HepG2 (cell line): ENCODE measurements around the gene THAP3. TPM values are rescaled to one million over a fixed set of nuclear protein-coding genes. Genes with fewer than 3 reads are reported as not detected.
A peak's percentile ranks its signal among the peaks of the same experiment; 100 is the strongest.

Source experiments
- AKAP8 ChIP-seq: sonication (generic); formaldehyde crosslinking; IDR thresholded peaks from 2 replicates; pipeline ENCODE4 v1.5.1; 2020; ENCODE audit warnings: mild to moderate bottlenecking, missing genetic modification reagents
- ARID2 ChIP-seq: sonication (generic); formaldehyde crosslinking; IDR thresholded peaks from 2 replicates; pipeline ENCODE4 v1.8.1; 2022; ENCODE audit warnings: mild to moderate bottlenecking, missing genetic modification reagents, borderline replicate concordance
- ASH2L ChIP-seq: fragments of 300-600, 200-600 bp; sonication (generic); IDR thresholded peaks from 2 replicates; pipeline ENCODE4 v1.7.0; 2017; ENCODE audit warnings: low read depth, mild to moderate bottlenecking, moderate library complexity, mixed read lengths, low read length; ENCODE audit not compliant: insufficient read length
- BORCS8-MEF2B ChIP-seq: sonication (generic); formaldehyde crosslinking; IDR thresholded peaks from 2 replicates; pipeline ENCODE4 v1.8.0; 2022; ENCODE audit warnings: mild to moderate bottlenecking, missing genetic modification reagents
- CHD2 ChIP-seq: IDR thresholded peaks from 2 replicates; pipeline ENCODE4 v1.6.1; 2011; ENCODE audit warnings: low read depth, low read length, improper control_type of control experiment
- KAT8 ChIP-seq: IDR thresholded peaks from 2 replicates; pipeline ENCODE4 v1.6.1; 2016; ENCODE audit warnings: missing genetic modification reagents, missing compliant biosample characterization
- KLF16 ChIP-seq, 2 experiments: sonication (generic) in 1 of 2; formaldehyde crosslinking in 1 of 2; IDR thresholded peaks; 2 replicates each; pipeline versions ENCODE4 v1.6.1 to v1.8.0; 2016 to 2023; ENCODE audit warnings: missing genetic modification reagents in 2 of 2, missing compliant biosample characterization in 1 of 2
- MEIS2 ChIP-seq: sonication (generic); formaldehyde crosslinking; IDR thresholded peaks from 2 replicates; pipeline ENCODE4 v1.9.0; 2021; ENCODE audit warnings: mild to moderate bottlenecking, missing genetic modification reagents
- SAP130 ChIP-seq: IDR thresholded peaks from 2 replicates; pipeline ENCODE4 v1.6.1; 2016; ENCODE audit warnings: low read depth
- SNAPC2 ChIP-seq: sonication (generic); formaldehyde crosslinking; IDR thresholded peaks from 2 replicates; pipeline ENCODE4 v1.8.1; 2022; ENCODE audit warnings: mild to moderate bottlenecking, missing genetic modification reagents
- ZNF430 ChIP-seq: sonication (generic); formaldehyde crosslinking; IDR thresholded peaks from 2 replicates; pipeline ENCODE4 v1.9.0; 2021; ENCODE audit warnings: mild to moderate bottlenecking, missing genetic modification reagents
- ZNF773 ChIP-seq: sonication (generic); formaldehyde crosslinking; IDR thresholded peaks from 2 replicates; pipeline ENCODE4 v1.4.0; 2020; ENCODE audit warnings: missing genetic modification reagents, borderline replicate concordance
- ZNF792 ChIP-seq: IDR thresholded peaks from 2 replicates; pipeline ENCODE4 v1.6.1; 2016
- polyA plus RNA-seq, 8 experiments: library from polyadenylated mRNA; depleted of rRNA in 3 of 8; stranded (reverse) in 7 of 8; unstranded in 1 of 8; fragments of >200 nt; fragmentation: Illumina TruSeq in 4 of 8; extraction: Trizol in 4 of 8; gene quantifications; 2 replicates each; pipeline versions ENCODE4 v1.2.1 to v1.2.3, GENCODE V29; 2011 to 2016; ENCODE audit warnings: low read depth in 4 of 8, missing spikeins in 1 of 8, mixed read lengths in 1 of 8; ENCODE audit not compliant: insufficient read depth in 1 of 8
- total RNA-seq, 5 experiments: library from RNA; depleted of rRNA; stranded (reverse); fragments of >200 nt; fragmentation: Illumina TruSeq; extraction: Trizol; gene quantifications; 2 replicates each; pipeline ENCODE4 v1.2.3, GENCODE V29; 2016; ENCODE audit warnings: low read depth in 1 of 5
- TF ChIP-seq, protein P1 (sequence below): sonication (generic); formaldehyde crosslinking; IDR thresholded peaks from 2 replicates; pipeline ENCODE4 v1.4.0; 2020; ENCODE audit warnings: low read depth, missing genetic modification reagents
- TF ChIP-seq, protein P2 (sequence below): sonication (generic); formaldehyde crosslinking; IDR thresholded peaks from 2 replicates; pipeline ENCODE4 v1.4.0; 2020; ENCODE audit warnings: missing genetic modification reagents
- TF ChIP-seq, protein P3 (sequence below): sonication (generic); formaldehyde crosslinking; IDR thresholded peaks from 2 replicates; pipeline ENCODE4 v1.4.0; 2020; ENCODE audit warnings: missing genetic modification reagents
- TF ChIP-seq, protein P4 (sequence below): sonication (generic); formaldehyde crosslinking; IDR thresholded peaks from 2 replicates; pipeline ENCODE4 v1.5.1; 2020; ENCODE audit warnings: mild to moderate bottlenecking, missing genetic modification reagents, moderate library complexity

The THAP3 gene
- total and polyA plus RNA-seq, 2 of the 13 experiments (the other 11 are each of a cell fraction or from before 2014, with no cell fraction given) = 10.3 to 14.9 TPM

GRCh38 chr1:6602669-6603237 lies 21.9 kb upstream of the THAP3 start, which contains the start of gene KLHL21 (continued):
- TF ChIP-seq, protein P1, sequence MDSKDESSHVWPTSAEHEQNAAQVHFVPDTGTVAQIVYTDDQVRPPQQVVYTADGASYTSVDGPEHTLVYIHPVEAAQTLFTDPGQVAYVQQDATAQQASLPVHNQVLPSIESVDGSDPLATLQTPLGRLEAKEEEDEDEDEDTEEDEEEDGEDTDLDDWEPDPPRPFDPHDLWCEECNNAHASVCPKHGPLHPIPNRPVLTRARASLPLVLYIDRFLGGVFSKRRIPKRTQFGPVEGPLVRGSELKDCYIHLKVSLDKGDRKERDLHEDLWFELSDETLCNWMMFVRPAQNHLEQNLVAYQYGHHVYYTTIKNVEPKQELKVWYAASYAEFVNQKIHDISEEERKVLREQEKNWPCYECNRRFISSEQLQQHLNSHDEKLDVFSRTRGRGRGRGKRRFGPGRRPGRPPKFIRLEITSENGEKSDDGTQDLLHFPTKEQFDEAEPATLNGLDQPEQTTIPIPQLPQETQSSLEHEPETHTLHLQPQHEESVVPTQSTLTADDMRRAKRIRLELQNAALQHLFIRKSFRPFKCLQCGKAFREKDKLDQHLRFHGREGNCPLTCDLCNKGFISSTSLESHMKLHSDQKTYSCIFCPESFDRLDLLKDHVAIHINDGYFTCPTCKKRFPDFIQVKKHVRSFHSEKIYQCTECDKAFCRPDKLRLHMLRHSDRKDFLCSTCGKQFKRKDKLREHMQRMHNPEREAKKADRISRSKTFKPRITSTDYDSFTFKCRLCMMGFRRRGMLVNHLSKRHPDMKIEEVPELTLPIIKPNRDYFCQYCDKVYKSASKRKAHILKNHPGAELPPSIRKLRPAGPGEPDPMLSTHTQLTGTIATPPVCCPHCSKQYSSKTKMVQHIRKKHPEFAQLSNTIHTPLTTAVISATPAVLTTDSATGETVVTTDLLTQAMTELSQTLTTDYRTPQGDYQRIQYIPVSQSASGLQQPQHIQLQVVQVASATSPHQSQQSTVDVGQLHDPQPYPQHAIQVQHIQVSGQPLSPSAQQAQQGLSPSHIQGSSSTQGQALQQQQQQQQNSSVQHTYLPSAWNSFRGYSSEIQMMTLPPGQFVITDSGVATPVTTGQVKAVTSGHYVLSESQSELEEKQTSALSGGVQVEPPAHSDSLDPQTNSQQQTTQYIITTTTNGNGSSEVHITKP (CRISPR knock-in tag) = peak; percentile 20; the same call in 1 of the 2 replicates
- TF ChIP-seq, protein P2, sequence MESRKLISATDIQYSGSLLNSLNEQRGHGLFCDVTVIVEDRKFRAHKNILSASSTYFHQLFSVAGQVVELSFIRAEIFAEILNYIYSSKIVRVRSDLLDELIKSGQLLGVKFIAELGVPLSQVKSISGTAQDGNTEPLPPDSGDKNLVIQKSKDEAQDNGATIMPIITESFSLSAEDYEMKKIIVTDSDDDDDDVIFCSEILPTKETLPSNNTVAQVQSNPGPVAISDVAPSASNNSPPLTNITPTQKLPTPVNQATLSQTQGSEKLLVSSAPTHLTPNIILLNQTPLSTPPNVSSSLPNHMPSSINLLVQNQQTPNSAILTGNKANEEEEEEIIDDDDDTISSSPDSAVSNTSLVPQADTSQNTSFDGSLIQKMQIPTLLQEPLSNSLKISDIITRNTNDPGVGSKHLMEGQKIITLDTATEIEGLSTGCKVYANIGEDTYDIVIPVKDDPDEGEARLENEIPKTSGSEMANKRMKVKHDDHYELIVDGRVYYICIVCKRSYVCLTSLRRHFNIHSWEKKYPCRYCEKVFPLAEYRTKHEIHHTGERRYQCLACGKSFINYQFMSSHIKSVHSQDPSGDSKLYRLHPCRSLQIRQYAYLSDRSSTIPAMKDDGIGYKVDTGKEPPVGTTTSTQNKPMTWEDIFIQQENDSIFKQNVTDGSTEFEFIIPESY (CRISPR knock-in tag) = no peak
- TF ChIP-seq, protein P3, sequence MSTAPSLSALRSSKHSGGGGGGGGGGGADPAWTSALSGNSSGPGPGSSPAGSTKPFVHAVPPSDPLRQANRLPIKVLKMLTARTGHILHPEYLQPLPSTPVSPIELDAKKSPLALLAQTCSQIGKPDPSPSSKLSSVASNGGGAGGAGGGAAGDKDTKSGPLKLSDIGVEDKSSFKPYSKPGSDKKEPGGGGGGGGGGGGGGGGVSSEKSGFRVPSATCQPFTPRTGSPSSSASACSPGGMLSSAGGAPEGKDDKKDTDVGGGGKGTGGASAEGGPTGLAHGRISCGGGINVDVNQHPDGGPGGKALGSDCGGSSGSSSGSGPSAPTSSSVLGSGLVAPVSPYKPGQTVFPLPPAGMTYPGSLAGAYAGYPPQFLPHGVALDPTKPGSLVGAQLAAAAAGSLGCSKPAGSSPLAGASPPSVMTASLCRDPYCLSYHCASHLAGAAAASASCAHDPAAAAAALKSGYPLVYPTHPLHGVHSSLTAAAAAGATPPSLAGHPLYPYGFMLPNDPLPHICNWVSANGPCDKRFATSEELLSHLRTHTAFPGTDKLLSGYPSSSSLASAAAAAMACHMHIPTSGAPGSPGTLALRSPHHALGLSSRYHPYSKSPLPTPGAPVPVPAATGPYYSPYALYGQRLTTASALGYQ = 0 out of 2 replicates have a peak, but pooled peaks have one; percentile 45
- TF ChIP-seq ARID2 (CRISPR knock-in tag) (0 out of 2 replicates have a peak, but pooled peaks have one; percentile 36), MEIS2 (CRISPR knock-in tag) (peak; percentile 48; the same call in 1 of the 2 replicates), SNAPC2 (CRISPR knock-in tag) (peak; percentile 53; the same call in 1 of the 2 replicates), SAP130 (CRISPR knock-in tag) (peak; percentile 70), ZNF773 (CRISPR knock-in tag) (0 out of 2 replicates have a peak, but pooled peaks have one; percentile 24), ASH2L (no peak), KLF16 (CRISPR knock-in tag; IDR thresholded peaks at IDR 0.05) (peak in 1 of 2 experiments; percentile 8; a peak in 1 of 4 replicates), BORCS8-MEF2B (peak; percentile 64; the same call in 1 of the 2 replicates), KAT8 (CRISPR knock-in tag) (peak; percentile 30; the same call in 1 of the 2 replicates), ZNF430 (CRISPR knock-in tag) (peak; percentile 87), AKAP8 (CRISPR knock-in tag) (peak; percentile 88), ZNF792 (CRISPR knock-in tag) (peak; percentile 61), CHD2 (0 out of 2 replicates have a peak, but pooled peaks have one; percentile 7)
- TF ChIP-seq, protein P4, sequence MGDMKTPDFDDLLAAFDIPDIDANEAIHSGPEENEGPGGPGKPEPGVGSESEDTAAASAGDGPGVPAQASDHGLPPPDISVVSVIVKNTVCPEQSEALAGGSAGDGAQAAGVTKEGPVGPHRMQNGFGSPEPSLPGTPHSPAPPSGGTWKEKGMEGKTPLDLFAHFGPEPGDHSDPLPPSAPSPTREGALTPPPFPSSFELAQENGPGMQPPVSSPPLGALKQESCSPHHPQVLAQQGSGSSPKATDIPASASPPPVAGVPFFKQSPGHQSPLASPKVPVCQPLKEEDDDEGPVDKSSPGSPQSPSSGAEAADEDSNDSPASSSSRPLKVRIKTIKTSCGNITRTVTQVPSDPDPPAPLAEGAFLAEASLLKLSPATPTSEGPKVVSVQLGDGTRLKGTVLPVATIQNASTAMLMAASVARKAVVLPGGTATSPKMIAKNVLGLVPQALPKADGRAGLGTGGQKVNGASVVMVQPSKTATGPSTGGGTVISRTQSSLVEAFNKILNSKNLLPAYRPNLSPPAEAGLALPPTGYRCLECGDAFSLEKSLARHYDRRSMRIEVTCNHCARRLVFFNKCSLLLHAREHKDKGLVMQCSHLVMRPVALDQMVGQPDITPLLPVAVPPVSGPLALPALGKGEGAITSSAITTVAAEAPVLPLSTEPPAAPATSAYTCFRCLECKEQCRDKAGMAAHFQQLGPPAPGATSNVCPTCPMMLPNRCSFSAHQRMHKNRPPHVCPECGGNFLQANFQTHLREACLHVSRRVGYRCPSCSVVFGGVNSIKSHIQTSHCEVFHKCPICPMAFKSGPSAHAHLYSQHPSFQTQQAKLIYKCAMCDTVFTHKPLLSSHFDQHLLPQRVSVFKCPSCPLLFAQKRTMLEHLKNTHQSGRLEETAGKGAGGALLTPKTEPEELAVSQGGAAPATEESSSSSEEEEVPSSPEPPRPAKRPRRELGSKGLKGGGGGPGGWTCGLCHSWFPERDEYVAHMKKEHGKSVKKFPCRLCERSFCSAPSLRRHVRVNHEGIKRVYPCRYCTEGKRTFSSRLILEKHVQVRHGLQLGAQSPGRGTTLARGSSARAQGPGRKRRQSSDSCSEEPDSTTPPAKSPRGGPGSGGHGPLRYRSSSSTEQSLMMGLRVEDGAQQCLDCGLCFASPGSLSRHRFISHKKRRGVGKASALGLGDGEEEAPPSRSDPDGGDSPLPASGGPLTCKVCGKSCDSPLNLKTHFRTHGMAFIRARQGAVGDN (CRISPR knock-in tag) = peak; percentile 47
